Left cardiac atrium (tissue), 4 donors: ENCODE measurements around the gene STEAP1. TPM values are rescaled to one million over a fixed set of nuclear protein-coding genes. Genes with fewer than 3 reads are reported as not detected.

Experiments used
- ATAC-seq, 2 donors: fragments of 200-7000 bp; cut with Tn5 transposase; one replicate each; pipeline ENCODE4 v1.9.1; 2020; ENCODE audit warnings: mild to moderate bottlenecking in 2 of 2, moderate library complexity in 2 of 2
- DNase-seq: peaks from one replicate; pipeline ENCODE4 v3.0.0-alpha.2; 2020
- intact Hi-C, 2 donors: fragments of 100-400 bp; cut with DNase I; formaldehyde crosslinking; loops; one replicate each; pipeline versions ENCODE4 v1.14.1 to v1.15.1; 2022 to 2023
- total RNA-seq, 2 donors: library from RNA; stranded (reverse); fragmentation: NEBNext Ultra II Directional; extraction: Animal tissue kit (Norgen Biotek cat#: 25700); gene quantifications; one replicate each; pipeline ENCODE4 v1.2.1, GENCODE V29; 2021
- donor health status: DM: no; HTN: yes; CAD: no.
- donor health status: DM: no; HTN: yes; CAD: no; lungs with severe emphysema.
- donor health status: DM: yes; HTN: yes; CAD: no.
- donor health status: Dilated cardiomyopathy.

The STEAP1 gene
- total RNA-seq, 2 donors from 2014 or later, result 6.1 to 12.0 TPM

- intact Hi-C loops, result no loop called here
- no peak for ATAC-seq
- DNase-seq, result no peak
Measured at GRCh38 chr7:90201500-90202195, 47.4 kb downstream of the STEAP1 start.

GRCh38 chr7:90207956-90208355 is 53.7 kb downstream of the STEAP1 start:
- DNase-seq (no peak), ATAC-seq (no peak)
- intact Hi-C loops, result no loop called here

- intact Hi-C loops, result no loop called here
- DNase-seq (no peak), ATAC-seq (no peak)
Measured at GRCh38 chr7:90209776-90210175, 55.5 kb downstream of the STEAP1 start.

- intact Hi-C loops, result no loop called here
- no peak for DNase-seq
- no peak for ATAC-seq
Measured at GRCh38 chr7:90210475-90210874, 56.2 kb downstream of the STEAP1 start.

GRCh38 chr7:90210981-90211380 is 56.7 kb downstream of the STEAP1 start:
- intact Hi-C loops, result no loop called here
- no peak for DNase-seq
- peak; percentile 3 to 22 for ATAC-seq

- DNase-seq (peak; percentile 92), ATAC-seq (peak; percentile 99)
- intact Hi-C loops, result no loop called here
Measured at GRCh38 chr7:90211391-90212148, 57.3 kb downstream of the STEAP1 start, which contains the start of gene STEAP2. Gene STEAP2 (plus strand): TSS chr7:90211740. CDS start chr7:90225083, 13,343 bp downstream.

- intact Hi-C loops, result no loop called here
- ATAC-seq, result no peak
- DNase-seq, result no peak
Measured at GRCh38 chr7:90212149-90212495, 57.9 kb downstream of the STEAP1 start.

GRCh38 chr7:90213521-90213920 is 59.3 kb downstream of the STEAP1 start:
- DNase-seq, result no peak
- ATAC-seq, result no peak
- intact Hi-C loops, result no loop called here

Other genes with a start within 250 kb of the STEAP1 start
- 10 to 100 TPM; 22.0 to 28.2 TPM for gene STEAP2, start 57.3 kb downstream of the STEAP1 start, total RNA-seq
- gene CFAP69, start 90.7 kb downstream of the STEAP1 start, total RNA-seq, result 1 to 10 TPM; 3.4 to 4.5 TPM
- not detected for gene FAM237B, start 166.8 kb downstream of the STEAP1 start, total RNA-seq
- 10 to 100 TPM; 17.8 to 24.3 TPM for gene GTPBP10, start 192.2 kb downstream of the STEAP1 start, total RNA-seq
- gene CLDN12, start 249.0 kb downstream of the STEAP1 start, total RNA-seq, result 10 to 100 TPM; 31.8 to 35.5 TPM